Colonic mucosa (tissue), 4 donors: ENCODE results near the gene ESR2. TPM values are rescaled to one million over a fixed set of nuclear protein-coding genes. Genes with fewer than 3 reads are reported as not detected.
"Not testable (repeated sequence)": the region's sequence is repeated elsewhere in the genome, so short reads cannot be mapped to it uniquely, and the experiment has no call there.

ENCODE experiments used
- DNase-seq: peaks from one replicate; pipeline ENCODE4 v3.0.0-alpha.2; 2020
- H3K27ac ChIP-seq: fragments of 200-600 bp; one replicate; pipeline ENCODE4 v1.8.0; 2021
- H3K27me3 ChIP-seq: fragments of 200-600 bp; one replicate; pipeline ENCODE4 v1.8.0; 2021
- H3K36me3 ChIP-seq: fragments of 200-600 bp; one replicate; pipeline ENCODE4 v1.8.0; 2021
- H3K4me1 ChIP-seq: fragments of 200-600 bp; one replicate; pipeline ENCODE4 v1.8.0; 2021; ENCODE audit warnings: mild to moderate bottlenecking
- H3K4me3 ChIP-seq: fragments of 200-600 bp; one replicate; pipeline ENCODE4 v1.8.0; 2021
- H3K9ac ChIP-seq, 2 donors: one replicate each; pipeline ENCODE4 v1.7.0; 2013; ENCODE audit warnings: control low read depth in 2 of 2, low read depth in 2 of 2, low read length in 2 of 2
- H3K9me3 ChIP-seq: fragments of 200-600 bp; one replicate; pipeline ENCODE4 v1.8.0; 2021
- CTCF ChIP-seq: fragments of 200-600 bp; IDR thresholded peaks from one replicate; pipeline ENCODE4 v1.8.0; 2022; ENCODE audit warnings: antibody characterized with exemption, mild to moderate bottlenecking
- intact Hi-C: fragments of 100-400 bp; cut with DNase I; formaldehyde crosslinking; loops from one replicate; pipeline ENCODE4 v1.14.1; 2022
- total RNA-seq, 2 donors: library from RNA; stranded (reverse); fragmentation: NEBNext Ultra II Directional in 1 of 2; extraction: Animal tissue kit (Norgen Biotek cat#: 25700) in 1 of 2; gene quantifications; one replicate each; pipeline ENCODE4 v1.2.1, GENCODE V29; 2021
- donor health status: healthy.
- donor health status: DM: no; HTN: no; CAD: no.
- donor health status: DM: no; HTN: no; CAD: no.

Gene ESR2
- total RNA-seq, 2 donors from 2014 or later: 0.42 to 0.85 TPM

DNA sequence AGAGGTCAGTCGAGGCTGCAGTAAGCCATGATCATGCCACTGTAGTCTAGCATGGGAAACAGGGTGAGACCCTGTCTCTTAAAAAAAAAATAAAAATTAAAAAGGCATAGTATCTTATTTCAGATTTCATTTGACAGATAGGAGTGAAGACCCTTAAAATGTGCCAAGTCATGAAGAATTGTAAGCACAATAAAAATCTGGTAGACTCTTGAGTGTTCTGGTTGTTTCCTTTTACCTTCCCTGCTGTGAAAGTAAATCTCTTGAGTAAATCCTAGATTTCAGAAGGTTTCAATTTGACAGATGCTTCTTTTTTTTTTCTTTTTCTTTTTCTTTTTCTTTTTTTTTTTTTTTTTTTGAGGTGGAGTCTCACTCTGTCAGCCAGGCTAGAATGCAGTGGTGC, 109.0 kb downstream of the ESR2 start:
- Histone ChIP-seq H3K4me1 (no peaks in the 10 kb centered on the region), H3K9me3 (no peaks in the 10 kb centered on the region), H3K27me3 (no peaks in the 10 kb centered on the region), H3K36me3 (no peaks in the 10 kb centered on the region), H3K27ac (no peak overlapping the region), H3K9ac (no peak overlapping the region), H3K4me3 (no peak overlapping the region)
- DNase-seq: no peak
- intact Hi-C loops: no loop called here
- TF ChIP-seq CTCF: no peak

DNA sequence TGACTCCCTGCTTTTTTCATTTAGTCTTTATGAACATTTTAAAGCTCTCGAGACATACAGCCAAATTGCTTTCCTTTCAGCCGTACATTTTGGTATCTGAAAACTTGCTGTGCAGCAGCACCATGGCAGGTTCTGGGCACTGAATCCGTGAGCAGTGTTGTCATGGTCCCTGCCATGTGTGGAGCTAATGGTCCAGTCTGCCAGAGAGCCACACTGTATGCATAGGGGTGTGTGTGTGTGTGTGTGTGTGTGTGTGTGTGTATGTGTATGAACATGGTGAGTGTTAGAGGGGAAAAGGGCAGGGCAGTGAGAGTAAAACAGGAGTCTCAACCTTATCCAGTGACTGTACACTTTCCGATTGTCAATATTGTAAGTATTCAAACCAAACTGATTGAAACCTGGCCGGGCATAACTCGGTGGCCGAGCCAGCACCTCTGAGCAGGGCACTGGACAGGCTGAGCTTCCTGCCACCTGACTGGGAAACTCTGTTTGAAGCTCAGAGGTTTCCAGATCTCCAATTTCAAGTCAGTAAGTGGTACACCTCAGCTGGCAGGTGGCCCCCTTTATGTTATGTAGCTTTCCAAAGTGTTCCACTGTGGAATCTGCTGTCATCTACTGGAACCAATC, 110.0 kb downstream of the ESR2 start:
- Histone ChIP-seq H3K4me3 (no peak overlapping the region), H3K9me3 (no peaks in the 10 kb centered on the region), H3K36me3 (no peaks in the 10 kb centered on the region), H3K4me1 (no peaks in the 10 kb centered on the region), H3K27ac (no peak overlapping the region), H3K27me3 (no peaks in the 10 kb centered on the region), H3K9ac (no peak overlapping the region)
- no peak for TF ChIP-seq CTCF
- DNase-seq: no peak
- intact Hi-C loops: no loop called here

- not testable (repeated sequence) for DNase-seq, H3K36me3 ChIP-seq
These were observed 111.3 kb downstream of the ESR2 start for GRCh38 chr14:64182908-64183307.

DNA sequence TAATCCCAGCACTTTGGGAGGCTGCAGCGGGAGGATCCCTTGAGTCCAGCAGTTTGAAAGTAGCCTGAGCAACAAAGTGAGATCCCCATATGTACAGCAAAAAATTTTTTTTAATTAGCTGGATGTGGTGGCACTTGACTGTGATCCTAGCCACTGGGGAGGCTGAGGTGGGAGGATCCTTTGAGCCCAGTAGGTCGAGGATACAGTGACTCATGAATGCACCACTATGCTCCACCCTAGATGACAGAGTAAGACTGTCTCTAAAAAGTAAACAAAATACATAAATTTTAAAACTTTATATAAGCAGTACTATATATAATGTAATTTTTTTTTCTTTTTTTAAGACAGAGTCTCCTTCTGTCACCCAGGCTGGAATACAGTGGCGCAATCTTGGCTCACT, 115.4 kb downstream of the ESR2 start:
- Histone ChIP-seq H3K27ac (no peak overlapping the region), H3K4me1 (no peaks in the 10 kb centered on the region), H3K9ac (no peak overlapping the region), H3K36me3 (no peaks in the 10 kb centered on the region), H3K27me3 (no peaks in the 10 kb centered on the region), H3K9me3 (no peaks in the 10 kb centered on the region), H3K4me3 (no peak overlapping the region)
- intact Hi-C loops: no loop called here
- DNase-seq: no peak
- TF ChIP-seq CTCF: no peak

More at GRCh38 chr14:64182908-64183307, 111.3 kb downstream of the ESR2 start:
- H3K4me1 ChIP-seq, H3K27ac ChIP-seq, intact Hi-C loops, H3K4me3 ChIP-seq, H3K9me3 ChIP-seq, H3K27me3 ChIP-seq, H3K9ac ChIP-seq: not testable (repeated sequence)

GRCh38 chr14:64176330-64176729, 117.8 kb downstream of the ESR2 start:
- H3K36me3 ChIP-seq: no peaks in the 10 kb centered on the region
- no peak for TF ChIP-seq CTCF
- H3K4me3 ChIP-seq: no peak overlapping the region
- H3K9ac ChIP-seq: no peak overlapping the region
- intact Hi-C loops: no loop called here
- no peaks in the 10 kb centered on the region for H3K27me3 ChIP-seq
- H3K9me3 ChIP-seq: no peaks in the 10 kb centered on the region
- H3K27ac ChIP-seq: no peak overlapping the region
- H3K4me1 ChIP-seq: no peaks in the 10 kb centered on the region
- DNase-seq: no peak

DNA sequence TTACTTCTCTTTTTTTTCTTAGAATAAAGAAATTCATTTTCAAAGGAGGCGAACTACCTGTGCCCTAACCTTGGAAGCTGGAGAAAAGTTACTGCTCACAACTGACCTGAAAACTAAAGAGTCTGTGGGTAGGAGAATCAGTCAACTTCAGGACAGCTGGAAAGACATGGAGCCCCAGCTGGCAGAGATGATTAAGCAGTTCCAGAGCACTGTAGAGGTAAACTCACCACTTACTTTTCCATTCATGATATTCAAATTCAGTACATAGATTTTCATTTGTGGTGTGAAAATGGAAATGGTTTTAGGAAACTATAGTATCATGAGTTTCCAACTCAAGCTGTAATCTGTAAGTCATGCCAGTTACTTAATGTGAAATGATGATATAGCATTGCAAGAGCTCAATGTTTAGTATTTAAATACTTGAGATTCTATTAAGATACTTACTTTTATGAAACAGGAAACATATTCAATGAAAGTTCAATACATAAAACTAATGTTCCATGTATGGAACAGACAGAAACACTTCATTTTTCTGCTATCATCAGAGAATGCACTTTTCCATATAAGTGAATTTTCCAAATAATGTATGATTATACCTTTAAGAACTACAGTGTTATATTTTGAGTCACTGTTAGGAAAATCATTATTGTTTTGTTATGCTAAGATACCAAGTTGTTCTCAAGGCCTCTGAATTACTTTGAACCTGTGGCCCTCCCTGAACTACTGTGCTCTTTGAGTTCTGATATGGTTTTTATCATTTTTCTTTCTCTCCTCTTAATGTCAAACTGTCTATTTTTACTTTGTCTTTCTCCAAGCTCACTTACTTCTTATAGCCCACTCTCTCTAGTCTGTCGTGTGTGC, 119.0 kb downstream of the ESR2 start:
- H3K4me1 ChIP-seq: no peaks in the 10 kb centered on the region
- intact Hi-C loops: no loop called here
- no peak for DNase-seq
- H3K36me3 ChIP-seq: no peaks in the 10 kb centered on the region
- H3K27ac ChIP-seq: no peak overlapping the region
- no peaks in the 10 kb centered on the region for H3K27me3 ChIP-seq
- no peak overlapping the region for H3K9ac ChIP-seq
- no peaks in the 10 kb centered on the region for H3K9me3 ChIP-seq
- TF ChIP-seq CTCF: no peak
- H3K4me3 ChIP-seq: no peak overlapping the region
